GM21786 (cell line): Measurements from ENCODE around the gene MAGI1.
"Not testable (repeated sequence)": the region's sequence is repeated elsewhere in the genome, so short reads cannot be mapped to it uniquely, and the experiment has no call there.

ENCODE experiments used
- ATAC-seq: cut with Tn5 transposase; IDR thresholded peaks from one replicate; pipeline ENCODE4 v1.9.1; 2021; ENCODE audit not compliant: unreplicated experiment

MAGI1 gene

DNA sequence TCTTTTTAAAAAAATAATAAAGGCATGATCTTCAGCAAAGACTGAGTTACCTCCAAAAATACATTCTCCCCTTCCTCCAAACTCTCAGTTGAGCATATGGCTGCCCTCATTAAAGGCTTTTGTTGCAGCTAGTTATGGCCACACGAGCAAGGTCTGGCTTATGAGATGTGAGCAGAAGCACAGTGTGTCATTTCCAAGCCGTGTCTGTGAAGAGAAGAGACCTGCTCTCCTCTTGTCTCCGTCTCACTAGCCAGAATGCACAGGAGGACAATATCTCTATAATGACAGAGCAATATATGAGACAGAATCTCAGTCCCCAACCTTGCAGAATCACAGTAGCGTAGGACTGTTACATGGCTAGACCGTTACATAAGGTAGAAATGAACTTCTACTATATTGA is 152.3 kb downstream of the MAGI1 start:
- no peak for ATAC-seq

DNA sequence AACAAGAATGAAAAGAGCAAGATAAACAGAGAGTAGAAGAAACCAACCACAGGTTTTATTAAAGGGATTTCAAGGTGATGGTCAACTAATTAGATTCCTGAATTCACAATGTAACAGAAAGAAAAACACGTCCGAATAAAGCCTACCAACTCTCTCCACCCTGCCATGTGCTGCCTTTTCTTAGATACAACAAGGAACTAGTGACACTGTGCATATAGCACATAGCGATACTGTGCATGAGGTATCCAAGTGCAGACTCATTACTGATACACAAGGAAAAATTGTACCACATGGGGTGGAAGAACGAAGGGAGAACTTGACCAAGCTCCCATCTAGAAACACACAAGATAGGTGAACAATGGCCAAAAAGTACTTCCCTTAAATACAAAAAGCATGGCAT is 154.6 kb downstream of the MAGI1 start:
- no peak for ATAC-seq

DNA sequence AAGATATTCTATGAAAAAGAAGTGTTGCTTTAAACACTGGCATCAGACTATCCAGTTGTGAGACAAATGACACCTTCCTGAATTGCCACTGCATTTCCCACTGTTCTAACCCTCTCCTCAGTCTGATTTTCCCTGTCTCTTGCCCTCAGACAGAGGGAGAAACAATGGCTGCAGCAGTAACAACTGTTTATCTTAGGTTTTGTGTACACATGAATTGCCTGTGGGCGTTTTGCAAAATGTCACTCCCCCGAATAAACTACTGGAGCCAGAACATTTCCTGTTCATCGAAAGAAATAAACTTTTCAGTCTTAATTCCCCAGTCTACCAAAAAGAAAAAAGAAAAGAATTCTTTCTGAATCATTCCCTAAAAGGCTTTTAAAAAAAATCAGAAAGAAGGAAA is 155.1 kb downstream of the MAGI1 start:
- no peak for ATAC-seq

DNA sequence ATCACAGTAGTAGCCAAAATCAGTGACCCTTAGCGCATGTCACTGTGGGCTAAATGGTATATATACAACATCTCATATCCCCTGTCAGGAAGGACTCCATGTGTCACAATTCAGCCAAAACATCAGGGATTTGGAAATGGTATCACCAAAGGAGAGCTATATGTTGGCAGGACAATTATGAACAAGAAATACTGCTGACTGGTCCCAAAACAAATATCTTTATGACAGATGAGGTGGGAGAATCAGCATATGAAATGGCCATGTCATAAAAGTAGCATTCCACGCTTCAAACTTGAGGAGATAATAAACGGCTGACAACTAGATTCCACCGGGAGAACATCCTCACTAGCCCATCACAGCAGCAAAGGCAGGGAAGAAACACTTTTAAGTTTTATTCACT is 158.4 kb downstream of the MAGI1 start:
- no peak for ATAC-seq

DNA sequence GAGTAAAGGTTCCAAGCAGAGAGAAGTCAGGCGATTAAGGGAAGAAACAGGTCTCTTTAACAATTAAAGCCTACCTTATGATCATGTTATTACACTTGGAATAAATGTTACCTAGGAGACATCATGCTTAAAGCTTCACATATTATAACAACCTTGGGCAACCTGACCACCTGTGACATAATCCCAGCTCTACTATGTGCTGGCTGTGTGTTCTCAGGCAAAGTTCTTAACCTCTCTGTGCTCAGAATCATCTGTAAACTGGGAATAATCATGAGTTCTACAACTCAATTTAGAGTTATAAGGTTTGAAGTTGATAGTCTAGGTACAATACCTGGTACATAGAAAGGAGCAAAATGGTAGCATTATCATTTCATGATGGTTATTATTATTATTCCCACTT is 159.3 kb downstream of the MAGI1 start:
- ATAC-seq = no peak

DNA sequence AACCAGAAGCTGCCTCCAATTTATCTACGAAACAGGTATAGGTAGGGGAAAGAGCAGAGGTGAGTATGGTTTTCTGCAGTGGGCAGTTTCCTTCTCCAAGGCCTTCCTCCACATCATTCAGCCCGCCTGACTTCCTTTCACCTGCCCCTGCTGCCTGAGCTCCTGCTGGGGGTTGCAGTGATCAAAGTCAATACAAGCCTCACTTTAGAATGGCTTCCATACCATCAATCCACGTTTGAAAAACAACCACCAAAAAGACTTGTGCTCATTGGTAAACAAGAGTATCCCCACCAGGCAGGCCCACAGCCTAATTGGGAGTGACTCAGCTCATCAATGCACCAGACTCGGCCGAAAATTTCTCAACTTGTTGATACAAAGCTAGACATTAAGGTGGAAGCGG is 159.9 kb downstream of the MAGI1 start:
- ATAC-seq = no peak

DNA sequence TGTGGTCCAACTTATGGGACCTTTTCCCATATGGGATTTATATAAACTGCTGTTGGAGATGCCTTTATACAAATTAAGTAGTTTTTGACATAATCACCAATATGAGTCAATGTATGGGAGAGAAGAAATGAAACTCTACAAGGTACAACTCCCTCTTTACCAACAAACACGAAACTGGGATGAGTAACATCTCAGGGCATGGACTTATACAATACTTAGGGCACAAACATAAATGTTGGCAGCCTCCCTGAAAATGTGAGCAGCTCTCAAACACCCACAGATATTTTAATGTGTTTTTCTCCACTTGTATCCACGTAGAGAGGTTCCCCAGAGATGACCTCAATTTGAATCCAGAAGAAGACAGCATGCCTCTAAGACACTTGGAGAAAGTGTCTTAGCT is 161.6 kb downstream of the MAGI1 start:
- no peak for ATAC-seq

DNA sequence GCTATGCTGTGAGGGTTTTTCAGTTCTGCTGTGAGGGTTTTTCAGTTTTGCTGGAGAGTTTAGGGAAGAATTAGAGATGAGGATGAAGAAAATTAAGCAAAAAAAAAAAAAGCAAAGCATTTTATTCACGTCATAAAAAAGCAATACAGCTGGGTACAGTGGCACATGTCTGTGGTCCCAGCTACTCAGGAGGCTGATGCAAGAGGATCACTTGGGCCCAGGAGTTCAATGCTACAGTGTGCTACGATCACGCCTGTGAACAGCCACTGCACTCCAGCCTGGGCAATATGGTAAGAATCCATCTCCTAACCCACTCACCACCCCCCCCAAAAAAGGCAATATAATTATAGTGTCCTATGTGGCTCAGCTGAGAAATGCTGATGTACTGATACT is 162.7 kb downstream of the MAGI1 start:
- ATAC-seq = no peak

DNA sequence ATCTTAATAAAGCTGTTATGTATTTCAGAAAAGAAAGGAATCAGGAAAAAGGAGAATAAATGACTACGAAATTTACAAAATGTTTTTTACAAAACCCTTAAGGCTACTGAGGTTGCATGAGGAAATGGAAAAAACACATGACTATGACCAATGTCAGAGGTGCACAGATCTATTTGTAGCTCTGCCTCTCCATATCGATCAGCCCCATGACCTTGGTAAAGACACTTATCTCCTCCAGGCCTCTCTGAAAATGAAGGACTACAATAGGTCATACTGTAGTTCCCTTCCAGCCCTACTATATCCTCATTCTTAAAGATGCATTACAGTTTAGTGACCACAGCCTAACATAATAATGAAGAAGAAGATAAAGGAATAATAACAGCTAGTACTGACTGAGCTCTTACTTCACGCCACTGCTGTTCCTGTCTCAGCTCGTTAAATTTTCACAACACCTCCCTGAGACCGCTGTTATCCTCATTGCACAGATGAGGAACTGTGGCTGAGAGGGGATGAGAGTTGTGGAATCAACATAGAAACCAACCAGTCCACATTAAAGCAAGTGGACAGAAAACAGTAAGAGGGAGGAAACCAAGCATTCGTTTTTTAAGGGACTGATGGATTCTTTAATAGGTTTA is 163.2 kb downstream of the MAGI1 start:
- ATAC-seq = no peak

DNA sequence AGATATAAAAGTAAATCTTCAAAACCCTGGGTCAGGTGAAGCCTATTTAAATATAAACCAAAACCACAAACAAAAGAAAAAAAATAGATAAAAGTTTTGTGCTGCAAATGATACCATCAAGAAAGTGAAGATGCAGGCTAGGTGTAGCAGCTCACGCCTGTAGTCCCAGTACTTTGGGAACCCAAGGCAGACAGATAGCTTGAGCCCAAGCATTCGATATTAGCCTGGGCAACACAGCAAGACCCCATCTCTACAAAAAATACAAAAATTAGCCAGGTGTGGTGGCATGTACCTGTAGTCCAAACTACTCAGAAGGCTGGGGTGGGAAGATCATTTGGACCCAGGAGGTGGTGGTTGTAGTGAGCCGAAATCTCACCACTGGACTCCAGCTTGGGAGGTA is 164.8 kb downstream of the MAGI1 start:
- no peak for ATAC-seq

DNA sequence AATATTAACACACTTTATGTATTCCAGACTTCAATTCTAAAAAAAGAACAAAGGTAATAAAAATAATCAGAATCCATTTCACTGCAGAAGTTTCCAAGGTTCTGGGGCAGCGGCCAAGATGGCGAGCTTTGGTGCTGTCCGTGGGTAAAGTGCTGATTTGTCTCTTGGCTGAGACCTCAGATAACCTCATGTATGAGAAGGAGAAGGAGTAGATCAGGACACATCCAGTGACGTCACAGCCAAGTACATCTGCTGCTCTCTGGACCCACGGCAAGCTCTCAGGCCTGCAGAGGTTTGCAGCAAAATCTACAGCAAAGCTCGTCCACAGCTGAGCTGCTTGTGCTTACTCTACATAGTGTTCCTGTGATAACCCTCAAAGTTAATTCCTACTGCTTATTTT is 165.7 kb downstream of the MAGI1 start:
- no peak for ATAC-seq

DNA sequence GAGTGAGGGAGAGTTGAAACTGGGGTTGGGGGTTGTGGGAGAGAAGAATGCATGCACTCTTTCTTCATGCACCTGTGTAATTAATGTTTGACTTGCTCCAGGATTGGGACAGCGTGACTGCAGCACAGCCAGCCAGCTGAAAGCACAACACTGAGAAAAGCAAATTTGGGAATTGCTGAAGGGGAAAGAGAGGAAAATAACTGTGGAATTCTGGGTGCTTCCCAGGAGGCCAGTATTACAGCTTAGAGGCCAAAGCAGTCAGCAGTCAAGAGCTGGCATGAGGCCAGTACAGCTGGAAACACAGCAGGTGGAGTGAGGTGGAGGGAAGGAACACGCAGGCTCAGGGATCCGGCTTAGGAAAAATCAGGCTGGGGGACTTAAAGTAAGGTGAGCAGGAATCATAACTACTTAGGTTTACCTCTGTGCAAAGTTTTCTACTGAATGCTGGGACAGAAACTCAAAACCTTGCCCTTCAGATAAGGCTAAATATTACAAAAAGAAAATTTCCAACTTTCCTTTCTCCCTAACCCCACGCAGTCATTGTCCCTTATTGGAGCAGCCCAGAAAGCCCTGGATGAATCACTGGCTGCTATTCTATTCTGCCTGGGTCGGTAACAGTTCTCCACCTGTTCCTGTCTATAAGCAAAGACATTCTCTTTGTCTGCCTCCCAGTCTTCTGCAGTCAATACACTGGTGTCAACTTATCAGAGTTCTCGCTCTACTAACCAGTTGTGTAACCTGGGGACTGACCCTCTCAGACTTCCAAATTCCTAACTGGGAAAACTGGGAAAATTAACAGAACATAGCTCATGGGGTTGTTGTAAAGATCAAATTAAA is 167.2 kb downstream of the MAGI1 start:
- ATAC-seq = no peak

DNA sequence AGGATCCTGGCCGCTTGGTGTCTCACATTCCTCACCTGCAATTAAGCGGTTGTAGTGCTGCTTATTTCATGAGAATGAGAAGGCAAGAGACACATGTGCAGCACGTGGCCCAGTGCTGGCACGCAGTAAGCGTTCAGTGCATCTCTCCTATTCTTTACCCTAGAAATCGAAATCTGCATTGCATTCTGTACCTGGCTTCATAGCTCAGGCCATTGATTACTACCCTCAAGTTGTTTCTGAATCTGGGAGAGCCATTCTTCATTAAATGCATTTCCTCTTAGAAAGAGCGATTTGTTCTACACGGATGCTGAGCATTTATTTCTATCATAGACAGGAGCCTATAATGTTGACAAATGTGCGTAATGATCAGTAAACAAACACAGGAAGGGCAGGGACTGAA is 168.9 kb downstream of the MAGI1 start:
- ATAC-seq = no peak

DNA sequence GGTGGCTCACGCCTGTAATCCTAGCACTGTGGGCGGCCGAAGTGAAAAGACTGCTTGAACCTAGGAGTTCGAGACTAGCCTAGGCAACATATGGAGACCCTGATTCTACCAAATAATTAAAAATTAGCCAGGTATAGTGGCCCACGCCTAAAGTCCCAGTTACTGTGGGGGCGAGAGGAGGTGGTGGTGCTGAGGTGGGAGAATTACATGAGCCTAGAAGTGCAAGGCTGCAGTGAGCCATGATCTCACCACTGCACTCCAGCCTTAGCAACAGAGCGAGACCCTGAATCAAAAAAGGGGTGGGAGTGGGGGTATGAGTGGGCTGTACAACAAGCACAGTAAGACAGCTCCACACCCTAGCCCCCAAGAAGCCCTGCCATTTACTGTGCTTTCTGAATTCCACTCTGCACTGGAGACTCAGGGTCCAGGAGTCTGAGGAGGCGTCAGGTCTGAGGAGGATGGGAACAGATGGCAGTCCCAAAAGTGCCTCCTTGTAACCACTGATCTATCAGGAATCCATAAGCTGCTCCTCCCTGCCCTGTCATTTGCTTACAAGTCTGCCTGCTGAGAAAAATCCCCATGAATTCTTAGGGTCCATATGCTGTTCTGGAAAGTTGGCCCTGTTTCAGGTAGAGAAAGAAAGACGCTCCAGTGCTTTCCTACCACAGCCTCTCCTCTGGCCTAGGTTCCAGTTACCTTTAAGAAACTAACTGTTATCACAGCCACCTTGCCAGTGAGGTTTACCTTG is 171.1 kb downstream of the MAGI1 start:
- ATAC-seq = no peak

DNA sequence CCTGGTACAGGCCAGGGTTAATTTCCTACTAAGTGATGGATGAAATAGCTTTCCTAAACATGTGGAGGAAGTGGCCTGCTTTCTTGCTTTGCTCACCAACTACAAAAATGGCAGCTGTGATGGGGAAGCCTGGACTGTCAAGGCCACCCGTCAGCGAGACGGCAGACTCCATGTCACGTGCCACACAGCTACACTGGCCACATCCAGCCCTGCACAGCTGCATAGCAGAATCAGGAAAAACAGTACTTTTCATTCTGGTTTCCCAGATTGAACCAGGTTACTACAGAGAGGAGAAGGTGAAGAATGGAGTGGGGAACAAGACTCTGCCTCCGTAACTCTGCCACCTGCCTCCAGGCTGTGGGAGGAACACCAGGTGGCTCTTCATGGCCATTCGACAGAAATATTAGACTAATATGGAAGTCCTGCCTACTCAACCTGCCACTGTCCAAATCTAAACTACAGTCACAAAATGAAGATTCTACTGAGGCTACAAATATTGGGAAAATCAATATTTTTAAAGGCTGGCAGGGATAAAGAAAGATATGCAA is 174.3 kb downstream of the MAGI1 start:
- ATAC-seq = no peak

DNA sequence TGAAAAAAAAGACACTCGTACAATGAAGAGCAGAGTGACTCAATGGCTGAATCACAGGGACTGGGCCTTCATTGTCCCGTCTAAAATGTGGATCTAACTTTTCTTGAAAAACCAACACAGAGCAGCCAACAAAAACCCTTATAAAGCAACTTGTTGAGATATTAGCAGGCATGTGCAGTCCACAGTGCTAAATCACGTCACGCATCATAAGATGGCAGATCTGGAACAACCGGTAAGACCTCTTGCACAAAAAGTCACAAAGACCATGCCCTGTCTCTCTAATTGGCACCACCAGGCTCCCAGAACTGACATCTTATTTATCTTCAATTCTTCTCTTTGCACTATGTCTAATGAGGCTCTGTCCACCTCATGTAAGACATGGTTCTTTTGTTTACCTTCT is 177.0 kb downstream of the MAGI1 start:
- ATAC-seq = no peak

DNA sequence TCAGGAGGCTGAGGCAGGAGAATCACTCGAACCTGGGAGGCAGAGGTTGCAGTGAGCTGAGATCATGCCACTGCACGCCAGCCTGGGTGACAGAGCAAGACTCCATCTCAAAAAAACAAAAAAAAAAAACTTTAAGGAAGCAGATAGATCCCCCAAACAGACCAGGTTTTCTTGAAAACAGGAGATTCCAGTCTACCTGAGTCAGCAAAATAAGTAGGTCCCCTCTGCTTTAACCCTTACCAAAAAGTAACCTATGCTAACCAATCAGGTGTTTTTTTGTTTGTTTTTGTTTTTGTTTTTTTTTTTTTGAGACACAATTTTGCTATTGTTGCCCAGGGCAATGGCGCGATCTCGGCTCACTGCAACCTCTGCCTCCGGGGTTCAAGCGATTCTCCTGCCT is 179.1 kb downstream of the MAGI1 start:
- not testable (repeated sequence) for ATAC-seq

DNA sequence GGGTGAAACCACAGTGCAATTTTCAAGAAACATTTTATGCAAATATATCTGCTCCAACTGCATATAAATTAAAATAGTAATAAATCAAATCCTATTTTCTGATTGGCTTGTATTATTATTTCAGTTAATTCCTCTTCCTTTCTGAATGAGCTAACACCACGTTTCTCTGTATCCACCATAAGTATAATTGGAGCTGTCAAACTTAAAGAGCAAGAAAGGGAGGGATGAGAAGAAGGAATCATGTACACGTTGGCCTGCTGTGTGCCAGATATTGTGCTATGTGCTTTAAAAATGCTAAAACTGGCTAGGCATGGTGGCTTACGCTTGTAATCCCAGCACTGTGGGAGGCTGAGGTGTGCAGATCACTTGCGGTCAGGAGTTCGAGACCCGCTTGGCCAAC is 180.0 kb downstream of the MAGI1 start:
- ATAC-seq = no peak

DNA sequence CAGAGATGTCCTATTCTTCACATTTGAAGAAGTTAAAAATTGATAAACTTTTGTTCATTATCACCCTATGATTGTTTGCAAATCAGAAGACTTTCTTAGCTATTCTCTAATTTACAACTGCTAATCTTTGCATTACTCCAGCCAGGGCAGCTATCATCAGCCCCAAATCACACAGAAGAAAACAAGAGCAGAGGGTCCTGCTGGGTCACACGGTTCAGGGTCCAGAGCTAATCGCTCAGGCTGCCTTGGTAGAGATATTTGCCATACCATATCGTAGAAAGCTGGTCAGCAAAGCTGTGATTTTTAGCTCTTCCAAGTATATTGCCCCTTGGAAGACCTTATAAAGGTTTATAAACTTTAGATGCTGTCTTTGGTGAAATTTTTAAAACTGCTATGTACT is 181.4 kb downstream of the MAGI1 start:
- ATAC-seq = no peak

DNA sequence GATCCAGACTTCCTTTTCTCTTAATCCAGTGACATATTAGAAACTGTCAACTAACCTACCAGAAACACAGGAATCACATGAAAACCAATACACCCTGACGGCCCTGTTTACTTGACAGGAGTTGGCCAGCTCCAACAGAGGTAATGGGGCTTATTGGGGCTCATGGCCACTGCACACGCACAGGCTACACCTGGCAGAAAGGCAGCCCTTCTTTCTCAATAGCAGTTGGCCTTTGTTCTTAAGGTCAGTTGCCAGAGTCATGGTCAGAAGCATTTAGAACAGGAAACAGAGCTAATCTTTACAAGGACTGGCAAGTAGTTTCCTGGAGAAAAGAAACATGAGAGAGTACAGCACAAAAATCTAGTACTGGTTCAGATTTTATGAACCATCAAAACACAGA is 181.8 kb downstream of the MAGI1 start:
- ATAC-seq = no peak

DNA sequence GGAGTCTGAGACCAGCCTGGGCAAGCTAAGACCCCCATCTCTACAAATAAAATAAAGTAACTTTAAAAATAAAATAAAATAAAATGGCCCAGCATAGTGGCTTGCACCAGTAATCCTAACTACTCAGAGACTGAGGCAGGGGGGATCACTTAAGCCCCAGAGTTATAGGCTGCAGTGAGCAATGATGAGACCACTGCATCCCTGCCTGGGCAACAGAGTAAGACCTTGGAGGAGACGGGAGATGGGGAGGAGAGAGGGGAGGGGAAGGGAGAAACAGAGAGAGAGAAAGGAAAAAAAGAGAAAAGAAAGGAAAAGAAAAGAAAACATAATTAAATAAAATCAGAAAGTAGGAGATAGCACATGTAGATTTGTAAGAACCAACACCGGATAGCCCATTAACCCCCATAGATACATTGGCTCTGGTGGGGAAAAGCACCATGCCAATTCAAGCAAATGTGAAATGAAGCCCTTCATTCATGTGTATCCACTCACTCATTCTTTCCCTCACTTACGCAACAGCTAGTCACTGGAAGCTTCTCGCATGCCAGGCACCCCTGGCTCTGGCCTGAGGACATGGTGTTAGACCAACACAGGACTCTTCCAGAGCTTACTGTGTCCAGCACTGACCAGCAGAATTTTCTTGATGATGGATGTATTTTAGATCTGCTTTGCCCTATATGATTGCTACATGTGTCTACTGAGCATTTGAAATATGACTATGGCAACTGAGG is 183.2 kb downstream of the MAGI1 start:
- ATAC-seq = no peak
